GM12878 (cell line): ENCODE results near the gene DACT3. TPM values are rescaled to one million over a fixed set of nuclear protein-coding genes. Genes with fewer than 3 reads are reported as not detected.
A peak's percentile ranks its signal among the peaks of the same experiment; 100 is the strongest.

Experiments
- ATAC-seq: fragments of 200-7000 bp; cut with Tn5 transposase; 3 replicates; pipeline ENCODE4 v1.9.1; 2020; ENCODE audit warnings: mild to moderate bottlenecking, moderate library complexity
- BruUV-seq: library from RNA; stranded (reverse); fragments of 400-500 nt; replicated peaks from 2 replicates; lab custom pipeline; 2021; lab: Mats Ljungman, UMichigan
- CTCF ChIA-PET: fragments of 300-600 bp; sonication (Branson Sonifier 250); formaldehyde crosslinking; extraction: SDS; loops from one replicate; lab custom pipeline; 2021; ENCODE audit warnings: inconsistent platforms; lab: Yijun Ruan, JAX
- POLR2A ChIA-PET: fragments of 350-600 bp; formaldehyde crosslinking; extraction: SDS; loops from one replicate; lab custom pipeline; 2021; ENCODE audit warnings: inconsistent platforms; lab: Charles Lee
- RAD21 ChIA-PET: fragments of 300-600 bp; sonication (Branson Sonifier 250); formaldehyde crosslinking; loops from one replicate; lab custom pipeline; 2023; ENCODE audit warnings: antibody characterized with exemption; ENCODE audit not compliant: unreplicated experiment; lab: Charles Lee
- SMC1A ChIA-PET: fragments of 300-600 bp; sonication (Branson Sonifier 250); formaldehyde crosslinking; loops from one replicate; lab custom pipeline; 2023; ENCODE audit not compliant: unreplicated experiment, uncharacterized antibody; lab: Charles Lee
- DNase-seq: peaks from one replicate; pipeline ENCODE4 v3.0.0-alpha.2; 2011; ENCODE audit warnings: low read depth, low spot score
- FAIRE-seq: peaks from 3 replicates; lab custom pipeline; 2011; peaks lifted over from hg19 to GRCh38; lab: Jason Lieb, UNC
- H2AFZ ChIP-seq: 2 replicates; pipeline ENCODE4 v1.6.0; 2011; ENCODE audit warnings: low read depth, low read length, control low read depth; ENCODE audit not compliant: control insufficient read depth
- H3K27ac ChIP-seq: 2 replicates; pipeline ENCODE4 v1.5.1; 2011; ENCODE audit warnings: control low read depth; ENCODE audit not compliant: control insufficient read depth, insufficient read depth
- H3K27me3 ChIP-seq, 2 experiments: replicated peaks in 1 of 2; 2 replicates each; pipeline versions ENCODE4 v1.6.0 to v1.6.1; 2011; ENCODE audit warnings: low read length in 1 of 2; ENCODE audit not compliant: control insufficient read depth in 2 of 2, insufficient read depth in 2 of 2
- H3K36me3 ChIP-seq, 2 experiments: 2 replicates each; pipeline ENCODE4 v1.5.1; 2011; ENCODE audit warnings: low read length in 1 of 2; ENCODE audit not compliant: control insufficient read depth in 2 of 2, insufficient read depth in 2 of 2
- H3K4me1 ChIP-seq: 2 replicates; pipeline ENCODE4 v1.6.1; 2011; ENCODE audit warnings: mild to moderate bottlenecking, low read length, moderate library complexity, mixed read lengths; ENCODE audit not compliant: control insufficient read depth, insufficient read depth
- H3K4me2 ChIP-seq: 2 replicates; pipeline ENCODE4 v1.6.0; 2011; ENCODE audit warnings: control low read depth; ENCODE audit not compliant: control insufficient read depth, insufficient read depth
- H3K4me3 ChIP-seq: fragments of 200-600 bp; sonication (generic); 2 replicates; pipeline ENCODE4 v1.5.1; 2016
- H3K79me2 ChIP-seq: 2 replicates; pipeline ENCODE4 v1.6.0; 2011; ENCODE audit warnings: low read length; ENCODE audit not compliant: control insufficient read depth, insufficient read depth
- H3K9ac ChIP-seq: 2 replicates; pipeline ENCODE4 v1.8.0; 2011; ENCODE audit warnings: low read length, control low read depth, mixed read lengths; ENCODE audit not compliant: control insufficient read depth, insufficient read depth
- H3K9me3 ChIP-seq: replicated peaks from 3 replicates; pipeline ENCODE4 v1.5.1; 2011; ENCODE audit warnings: mild to moderate bottlenecking, low read length; ENCODE audit not compliant: control insufficient read depth, insufficient read depth
- H4K20me1 ChIP-seq: 2 replicates; pipeline ENCODE4 v1.6.0; 2011; ENCODE audit not compliant: control insufficient read depth, insufficient read depth
- BMI1 ChIP-seq: fragments of 450-650 bp; IDR thresholded peaks from 2 replicates; pipeline ENCODE4 v1.6.1; 2016; ENCODE audit warnings: mild to moderate bottlenecking, moderate library complexity, borderline replicate concordance
- CEBPB ChIP-seq, 2 experiments: fragments of 150-350 bp in 1 of 2; IDR thresholded peaks; 2 replicates each; pipeline ENCODE4 v1.6.1; 2012 to 2014; ENCODE audit warnings: low read depth in 2 of 2, low read length in 2 of 2, borderline replicate concordance in 1 of 2, inconsistent platforms in 1 of 2
- CHD1 ChIP-seq: IDR thresholded peaks from 2 replicates; pipeline ENCODE4 v1.6.1; 2012; ENCODE audit warnings: low read depth, low read length, improper control_type of control experiment
- CTCF ChIP-seq, 3 experiments: IDR thresholded peaks in 2 of 3; conservative IDR thresholded peaks in 1 of 3; 2 replicates each; pipeline ENCODE4 v1.5.1; 2011; ENCODE audit warnings: low read depth in 3 of 3, low read length in 3 of 3, mild to moderate bottlenecking in 3 of 3, control low read depth in 2 of 3, moderate library complexity in 2 of 3, inconsistent platforms in 1 of 3, mixed read lengths in 1 of 3; ENCODE audit not compliant: control insufficient read depth in 2 of 3, insufficient read depth in 1 of 3; ENCODE audit errors: extremely low read depth in 1 of 3
- E2F8 ChIP-seq: fragments of 450-650 bp; IDR thresholded peaks from 2 replicates; pipeline ENCODE4 v1.6.1; 2018; ENCODE audit warnings: mild to moderate bottlenecking, low read depth, moderate library complexity; ENCODE audit not compliant: partially characterized antibody
- GABPA ChIP-seq: IDR thresholded peaks from 2 replicates; pipeline ENCODE4 v1.6.1; 2014; ENCODE audit warnings: antibody characterized with exemption, low read depth, mild to moderate bottlenecking, inconsistent platforms
- MEF2B ChIP-seq: fragments of 450-650 bp; IDR thresholded peaks from 2 replicates; pipeline ENCODE4 v1.6.1; 2018; ENCODE audit warnings: mild to moderate bottlenecking, moderate library complexity; ENCODE audit not compliant: partially characterized antibody, poor library complexity, severe bottlenecking
- MYB ChIP-seq: fragments of 150-350 bp; IDR thresholded peaks from 2 replicates; pipeline ENCODE4 v1.6.1; 2014; ENCODE audit warnings: mild to moderate bottlenecking, low read depth, low read length, borderline replicate concordance
- NBN ChIP-seq: fragments of 450-650 bp; IDR thresholded peaks from 2 replicates; pipeline ENCODE4 v1.6.1; 2016
- NFYB ChIP-seq: IDR thresholded peaks from 2 replicates; pipeline ENCODE4 v1.6.1; 2011; ENCODE audit warnings: low read depth, mild to moderate bottlenecking, low read length, improper control_type of control experiment, moderate library complexity; ENCODE audit not compliant: insufficient read depth
- SMC3 ChIP-seq: IDR thresholded peaks from 2 replicates; pipeline ENCODE4 v1.6.1; 2011; ENCODE audit warnings: low read length, improper control_type of control experiment, borderline replicate concordance
- WGBS: methylation state at CpG from one replicate; pipeline ENCODE4 v1.1.6; 2016; ENCODE audit warnings: low lambda C conversion rate; ENCODE audit not compliant: insufficient replicate concordance, insufficient coverage; ENCODE audit errors: missing lambda C conversion rate; 5-methylcytosine and 5-hydroxymethylcytosine counted together
- in situ Hi-C: fragments of 300-500 bp; cut with MboI; formaldehyde crosslinking; loops from 9 replicates; pipeline ENCODE4 v1.14.3; 2018; ENCODE audit warnings: mixed read lengths
- intact Hi-C: fragments of 100-400 bp; cut with micrococcal nuclease; formaldehyde crosslinking; loops from one replicate; pipeline ENCODE4 v1.14.2; 2022; ENCODE audit not compliant: unreplicated experiment
- polyA plus RNA-seq, 11 experiments: library from polyadenylated mRNA; depleted of rRNA in 4 of 11; unstranded in 6 of 11; stranded (reverse) in 5 of 11; fragments of >200 nt; fragmentation: Nextera tagmentation in 4 of 11; fragmentation: Illumina TruSeq in 1 of 11; extraction: Ambion mirVana in 4 of 11; extraction: Trizol in 1 of 11; gene quantifications; 1 replicate in 1 of 11; 2 replicates in 10 of 11; pipeline versions ENCODE4 v1.2.1 to v1.2.3, GENCODE V29; 2011 to 2016; ENCODE audit warnings: inconsistent platforms in 2 of 11, missing spikeins in 2 of 11, low read depth in 1 of 11
- total RNA-seq, 4 experiments: library from RNA; depleted of rRNA in 3 of 4; stranded (reverse); fragments of >200 nt in 3 of 4; fragmentation: Illumina TruSeq in 1 of 4; extraction: Trizol in 1 of 4; gene quantifications; 2 replicates each; pipeline versions ENCODE4 v1.2.1 to v1.2.3, GENCODE V29; 2013 to 2021

Gene DACT3
- total and polyA plus RNA-seq, 10 of the 15 experiments (the other 5 are each of a cell fraction or from before 2014, with no cell fraction given): 0.05 to 2.5 (median 0.35) TPM; not detected in 1

- Histone ChIP-seq H3K9me3 (no peaks in the 10 kb centered on the region; the same call in 2 of the 3 replicates), H3K27me3 (no peaks in the 10 kb centered on the region), H4K20me1 (no peaks in the 10 kb centered on the region; the same call in 1 of the 2 replicates), H3K36me3 (peaks cover 44 to 45% of the 10 kb centered on the region in 2 experiments), H3K79me2 (no peaks in the 10 kb centered on the region), H3K4me3 (no peak overlapping the region), H3K4me1 (no peaks in the 10 kb centered on the region), H3K4me2 (no peak overlapping the region), H3K9ac (no peak overlapping the region), H3K27ac (no peak overlapping the region), H2AFZ (no peak overlapping the region)
- RAD21 ChIA-PET: no interaction called here
- POLR2A ChIA-PET: interaction anchor here (0.6 kb wide), 1 partner anchor 135 kb away, joined by 4 read pairs; no protein-coding TSS in a partner anchor
- BruUV-seq: no TSS peak
- SMC1A ChIA-PET: no interaction called here
- ATAC-seq (no peak), DNase-seq (no peak), FAIRE-seq (no peak)
- WGBS: 50% methylated on average over 2 of the region's 2 CpGs
- in situ Hi-C loops (no loop called here), intact Hi-C loops (loop anchor here (5.0 kb wide), 1 partner anchor 36 kb away; no protein-coding TSS in a partner anchor)
- TF ChIP-seq SMC3: no peak
- TF ChIP-seq NFYB: peak; percentile 36; the same call in 1 of the 2 replicates
- no peak for TF ChIP-seq CHD1
- no peak for TF ChIP-seq MYB
- TF ChIP-seq GABPA: no peak
- CTCF ChIA-PET: interaction anchor here (1.3 to 3.8 kb wide), 2 partner anchors 13 to 50 kb away, joined by 5 to 16 read pairs; no protein-coding TSS in a partner anchor
These were observed 30.1 kb upstream of the DACT3 start for GRCh38 chr19:46691104-46691503.

- Histone ChIP-seq H3K36me3 (peaks cover 43 to 50% of the 10 kb centered on the region in 2 experiments), H3K79me2 (no peaks in the 10 kb centered on the region), H3K27me3 (no peaks in the 10 kb centered on the region), H3K4me2 (no peak overlapping the region), H3K9ac (no peak overlapping the region), H3K27ac (no peak overlapping the region), H2AFZ (no peak overlapping the region), H4K20me1 (no peaks in the 10 kb centered on the region; the same call in 1 of the 2 replicates), H3K9me3 (no peaks in the 10 kb centered on the region; the same call in 2 of the 3 replicates), H3K4me3 (no peak overlapping the region), H3K4me1 (no peaks in the 10 kb centered on the region)
- ChIA-PET RAD21 (no interaction called here), POLR2A (no interaction called here), SMC1A (interaction anchor here (1.5 kb wide), 1 partner anchor 28 kb away, joined by 4 read pairs; the partner anchor contains the start of gene DACT3)
- ATAC-seq (no peak), FAIRE-seq (no peak), DNase-seq (no peak)
- in situ Hi-C loops (no loop called here), intact Hi-C loops (no loop called here)
- no TSS peak for BruUV-seq
- 98% methylated on average over 14 of the region's 14 CpGs for WGBS
- no peak for TF ChIP-seq BMI1
- TF ChIP-seq CEBPB (IDR thresholded peaks at IDR 0.05; ENCODE audit: borderline replicate concordance in 1 of 2, low read depth in 2 of 2, low read length in 2 of 2): no peak
- no peak for TF ChIP-seq MEF2B
- no peak for TF ChIP-seq NBN
- TF ChIP-seq CTCF (IDR thresholded peaks at IDR 0.05 in 2 of 3, conservative IDR thresholded peaks at IDR 0.05 in 1 of 3; ENCODE audit: control insufficient read depth in 2 of 3, extremely low read depth in 1 of 3, insufficient read depth in 1 of 3, low read depth in 3 of 3, low read length in 3 of 3): no peak
- no peak for TF ChIP-seq E2F8
- TF ChIP-seq, all 136 proteins: peak for 0
- CTCF ChIA-PET: interaction anchor here (2.8 to 3.8 kb wide), 2 partner anchors 14 to 15 kb away, joined by 15 to 16 read pairs; no protein-coding TSS in a partner anchor
These were observed 28.4 kb upstream of the DACT3 start for GRCh38 chr19:46689358-46689757.
